Measurements from ENCODE around the gene MAN2B2.

The MAN2B2 gene

GRCh38 chr4:6546091-6546490 lies 28.9 kb upstream of the MAN2B2 start:
- Histone ChIP-seq H3K36me3 (no peaks in the 10 kb centered on the region), H3K27ac (no peak overlapping the region), H3K27me3 (ENCODE audit: insufficient read depth, low read depth, severe bottlenecking) (no peaks in the 10 kb centered on the region), H3K4me3 (ENCODE audit: low read depth, low read length) (no peak overlapping the region), H3K9me3 (ENCODE audit: severe bottlenecking) (peaks cover 1% of the 10 kb centered on the region)
- no peak for DNase-seq
- TF ChIP-seq, protein P1, sequence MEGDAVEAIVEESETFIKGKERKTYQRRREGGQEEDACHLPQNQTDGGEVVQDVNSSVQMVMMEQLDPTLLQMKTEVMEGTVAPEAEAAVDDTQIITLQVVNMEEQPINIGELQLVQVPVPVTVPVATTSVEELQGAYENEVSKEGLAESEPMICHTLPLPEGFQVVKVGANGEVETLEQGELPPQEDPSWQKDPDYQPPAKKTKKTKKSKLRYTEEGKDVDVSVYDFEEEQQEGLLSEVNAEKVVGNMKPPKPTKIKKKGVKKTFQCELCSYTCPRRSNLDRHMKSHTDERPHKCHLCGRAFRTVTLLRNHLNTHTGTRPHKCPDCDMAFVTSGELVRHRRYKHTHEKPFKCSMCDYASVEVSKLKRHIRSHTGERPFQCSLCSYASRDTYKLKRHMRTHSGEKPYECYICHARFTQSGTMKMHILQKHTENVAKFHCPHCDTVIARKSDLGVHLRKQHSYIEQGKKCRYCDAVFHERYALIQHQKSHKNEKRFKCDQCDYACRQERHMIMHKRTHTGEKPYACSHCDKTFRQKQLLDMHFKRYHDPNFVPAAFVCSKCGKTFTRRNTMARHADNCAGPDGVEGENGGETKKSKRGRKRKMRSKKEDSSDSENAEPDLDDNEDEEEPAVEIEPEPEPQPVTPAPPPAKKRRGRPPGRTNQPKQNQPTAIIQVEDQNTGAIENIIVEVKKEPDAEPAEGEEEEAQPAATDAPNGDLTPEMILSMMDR (IDR thresholded peaks at IDR 0.05; ENCODE audit: low read depth, low read length): no peak

DNA sequence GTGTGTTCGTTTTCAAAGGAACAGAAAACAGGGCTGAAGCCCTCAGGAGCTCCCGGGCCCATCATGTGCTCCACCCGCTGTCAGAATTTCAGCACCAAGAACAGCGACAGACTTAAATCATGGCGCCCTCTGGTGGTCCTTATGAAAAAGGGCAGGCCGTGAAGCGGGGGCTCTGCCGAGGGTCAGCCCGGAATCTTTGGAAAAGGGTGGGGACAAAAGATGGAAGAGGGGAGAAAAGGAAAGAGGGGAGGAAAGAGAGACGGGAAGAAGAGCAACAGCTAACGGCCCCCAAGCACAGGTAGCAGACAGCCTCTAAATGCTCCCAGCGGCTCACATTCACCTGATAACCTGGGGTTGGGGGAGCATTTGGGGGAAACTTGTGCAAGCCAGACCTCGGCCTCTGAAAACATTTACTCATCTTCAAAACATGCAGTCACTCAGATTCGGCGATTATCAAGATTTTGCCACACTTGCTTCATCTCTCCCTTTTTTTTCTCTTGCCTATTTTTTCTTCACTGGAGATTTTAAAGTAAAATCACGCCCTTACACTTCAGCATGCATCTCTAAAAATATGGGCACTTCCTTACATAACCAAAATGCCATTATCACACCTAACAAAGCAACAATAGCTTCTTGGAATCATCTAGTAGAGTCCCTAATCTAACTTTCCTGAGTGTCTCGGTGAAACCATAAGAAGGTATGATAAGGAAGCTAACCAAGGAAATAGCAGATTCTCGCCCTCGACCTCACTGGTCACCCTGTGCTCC lies 28.1 kb upstream of the MAN2B2 start:
- H3K36me3 ChIP-seq: no peaks in the 10 kb centered on the region
- no peak overlapping the region for H3K4me3 ChIP-seq (ENCODE audit: low read depth, low read length)
- peaks cover 9% of the 10 kb centered on the region for H3K9me3 ChIP-seq (ENCODE audit: severe bottlenecking)
- TF ChIP-seq, protein P1 (IDR thresholded peaks at IDR 0.05; ENCODE audit: low read depth, low read length): peak; percentile 71
- DNase-seq: peak; percentile 69
- no peak overlapping the region for H3K27ac ChIP-seq
- no peaks in the 10 kb centered on the region for H3K27me3 ChIP-seq (ENCODE audit: insufficient read depth, low read depth, severe bottlenecking)

- H3K27me3 ChIP-seq (ENCODE audit: insufficient read depth, low read depth, severe bottlenecking): no peaks in the 10 kb centered on the region
- no peak overlapping the region for H3K27ac ChIP-seq
- no peaks in the 10 kb centered on the region for H3K36me3 ChIP-seq
- no peak overlapping the region for H3K4me3 ChIP-seq (ENCODE audit: low read depth, low read length)
- H3K9me3 ChIP-seq (ENCODE audit: severe bottlenecking): peaks cover 12% of the 10 kb centered on the region
- peak; percentile 80 for DNase-seq
- TF ChIP-seq, protein P1 (IDR thresholded peaks at IDR 0.05; ENCODE audit: low read depth, low read length): peak; percentile 91
Observed at GRCh38 chr4:6548201-6548881, 26.6 kb upstream of the MAN2B2 start.

GRCh38 chr4:6548882-6549230 lies 26.1 kb upstream of the MAN2B2 start:
- H3K4me3 ChIP-seq (ENCODE audit: low read depth, low read length): no peak overlapping the region
- no peak overlapping the region for H3K27ac ChIP-seq
- TF ChIP-seq, protein P1 (IDR thresholded peaks at IDR 0.05; ENCODE audit: low read depth, low read length): no peak
- peaks cover 12% of the 10 kb centered on the region for H3K9me3 ChIP-seq (ENCODE audit: severe bottlenecking)
- no peaks in the 10 kb centered on the region for H3K27me3 ChIP-seq (ENCODE audit: insufficient read depth, low read depth, severe bottlenecking)
- DNase-seq: no peak
- H3K36me3 ChIP-seq: no peaks in the 10 kb centered on the region

DNA sequence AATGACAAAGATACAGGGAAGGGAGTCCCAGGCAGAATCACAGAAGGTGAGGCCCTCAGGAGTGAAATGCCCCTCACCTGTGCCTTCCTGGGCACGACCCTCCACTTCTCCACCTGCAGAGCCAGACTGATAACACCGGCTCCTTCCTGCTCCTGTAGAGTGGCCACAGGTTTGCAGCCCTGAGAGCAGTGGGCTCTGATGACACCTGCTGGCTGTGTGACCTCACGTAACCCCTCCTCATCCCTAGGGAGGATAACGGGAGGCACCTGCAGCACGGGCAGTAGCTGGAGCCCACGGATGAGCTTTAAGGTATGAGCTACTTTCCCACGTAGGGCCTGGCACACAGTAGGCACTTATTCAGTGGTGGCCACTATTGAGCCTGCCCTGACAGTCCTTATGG lies 25.5 kb upstream of the MAN2B2 start:
- TF ChIP-seq, protein P1 (IDR thresholded peaks at IDR 0.05; ENCODE audit: low read depth, low read length): peak; percentile 30; the same call in 1 of the 2 replicates
- no peak overlapping the region for H3K4me3 ChIP-seq (ENCODE audit: low read depth, low read length)
- H3K36me3 ChIP-seq: no peaks in the 10 kb centered on the region
- H3K9me3 ChIP-seq (ENCODE audit: severe bottlenecking): peaks cover 12% of the 10 kb centered on the region
- peak; percentile 43 for DNase-seq
- no peaks in the 10 kb centered on the region for H3K27me3 ChIP-seq (ENCODE audit: insufficient read depth, low read depth, severe bottlenecking)
- H3K27ac ChIP-seq: no peak overlapping the region

Measured in WERI-Rb-1 (cell line).